WTC11 (cell line): ENCODE results near the gene TLR4.

Source experiments
- ATF2 ChIP-seq: sonication (generic); formaldehyde crosslinking; IDR thresholded peaks from 2 replicates; pipeline ENCODE4 v1.8.1; 2022; ENCODE audit warnings: low read depth, missing genetic modification reagents, borderline replicate concordance
- CTCF ChIP-seq: fragments of 200-600 bp; IDR thresholded peaks from 2 replicates; pipeline ENCODE4 v1.8.0; 2022; ENCODE audit warnings: antibody characterized with exemption
- MAX ChIP-seq: sonication (generic); formaldehyde crosslinking; IDR thresholded peaks from 2 replicates; pipeline ENCODE4 v1.8.0; 2022; ENCODE audit warnings: mild to moderate bottlenecking, missing genetic modification reagents
- SP1 ChIP-seq: sonication (generic); formaldehyde crosslinking; conservative IDR thresholded peaks from 2 replicates; pipeline ENCODE4 v1.8.1; 2022; ENCODE audit warnings: missing genetic modification reagents
- TEAD4 ChIP-seq: sonication (generic); formaldehyde crosslinking; IDR thresholded peaks from 2 replicates; pipeline ENCODE4 v1.8.0; 2022; ENCODE audit warnings: mild to moderate bottlenecking, missing genetic modification reagents
- ZNF263 ChIP-seq: sonication (generic); formaldehyde crosslinking; IDR thresholded peaks from 2 replicates; pipeline ENCODE4 v1.8.1; 2022; ENCODE audit warnings: low read depth, mild to moderate bottlenecking, moderate library complexity, missing genetic modification reagents

GRCh38 chr9:117734523-117735314 is 30.5 kb downstream of the TLR4 start:
- TF ChIP-seq TEAD4 (CRISPR knock-in tag) (no peak), MAX (CRISPR knock-in tag) (no peak), CTCF (no peak), ATF2 (CRISPR knock-in tag) (no peak), ZNF263 (CRISPR knock-in tag) (no peak), SP1 (CRISPR knock-in tag) (no peak)
